Prostate gland (tissue), 2 donors: ENCODE results near the gene SMLR1. TPM values are rescaled to one million over a fixed set of nuclear protein-coding genes. Genes with fewer than 3 reads are reported as not detected.

Source experiments
- DNase-seq: peaks from one replicate; pipeline ENCODE4 v3.0.0-alpha.2; 2019; ENCODE audit warnings: low spot score
- H3K27ac ChIP-seq, 2 donors: fragments of 200-600 bp; sonication (generic); 2 replicates each; pipeline ENCODE4 v1.5.1; 2017 to 2019
- H3K27me3 ChIP-seq: fragments of 200-600 bp; sonication (generic); replicated peaks from 2 replicates; pipeline ENCODE4 v1.5.1; 2019; ENCODE audit not compliant: insufficient read depth
- H3K36me3 ChIP-seq, 2 donors: fragments of 200-600 bp; sonication (generic); 1 replicate in 1 of 2; 2 replicates in 1 of 2; pipeline versions ENCODE4 v1.5.1 to v1.8.1; 2017 to 2019
- H3K4me1 ChIP-seq: fragments of 200-600 bp; sonication (generic); replicated peaks from 2 replicates; pipeline ENCODE4 v1.5.1; 2019
- H3K4me3 ChIP-seq, 2 donors: fragments of 200-600 bp; sonication (generic); 2 replicates each; pipeline ENCODE4 v1.5.1; 2017 to 2019
- H3K9me3 ChIP-seq: fragments of 200-600 bp; sonication (generic); 2 replicates; pipeline ENCODE4 v1.5.1; 2017
- CTCF ChIP-seq, 4 experiments: fragments of 200-600 bp in 2 of 4; fragments of 450-650 bp in 2 of 4; sonication (generic) in 2 of 4; IDR thresholded peaks; 1 replicate in 3 of 4; 2 replicates in 1 of 4; pipeline ENCODE4 v1.5.1; 2016 to 2019; ENCODE audit warnings: antibody characterized with exemption in 4 of 4, mild to moderate bottlenecking in 2 of 4, moderate library complexity in 2 of 4
- POLR2A ChIP-seq: fragments of 450-650 bp; IDR thresholded peaks from one replicate; pipeline ENCODE4 v1.6.1; 2016; ENCODE audit warnings: antibody characterized with exemption, mild to moderate bottlenecking
- POLR2AphosphoS5 ChIP-seq: sonication (generic); formaldehyde crosslinking; IDR thresholded peaks from one replicate; pipeline ENCODE4 v1.6.1; 2017; ENCODE audit warnings: antibody characterized with exemption
- WGBS: methylation state at CpG from one replicate; pipeline ENCODE4 v1.1.5; 2018; 5-methylcytosine and 5-hydroxymethylcytosine counted together
- intact Hi-C: fragments of 100-400 bp; cut with DNase I; formaldehyde crosslinking; loops from one replicate; pipeline ENCODE4 v1.14.2; 2022
- total RNA-seq, 2 donors: library from RNA; depleted of rRNA; stranded (reverse); fragments of >200 nt; gene quantifications; one replicate each; pipeline ENCODE4 v1.1.0, GENCODE V29; 2016

Gene SMLR1
- total RNA-seq, 2 donors from 2014 or later: 0.28 TPM; not detected in 1

GRCh38 chr6:130865793-130866192 is 38.6 kb downstream of the SMLR1 start:
- WGBS: 94% methylated on average over 4 of the region's 4 CpGs
- Histone ChIP-seq H3K4me1 (no peaks in the 10 kb centered on the region), H3K9me3 (no peaks in the 10 kb centered on the region), H3K27me3 (no peaks in the 10 kb centered on the region), H3K27ac (no peak overlapping the region), H3K4me3 (no peak overlapping the region), H3K36me3 (no peaks in the 10 kb centered on the region)
- intact Hi-C loops: no loop called here
- no peak for DNase-seq
- no peak for TF ChIP-seq POLR2A
- TF ChIP-seq CTCF (IDR thresholded peaks at IDR 0.05): no peak
- TF ChIP-seq POLR2AphosphoS5: no peak

- no peaks in the 10 kb centered on the region for H3K36me3 ChIP-seq
- H3K4me1 ChIP-seq: no peaks in the 10 kb centered on the region
- intact Hi-C loops: loop anchor here (5.0 kb wide), 1 partner anchor 547 kb away; no protein-coding TSS in a partner anchor
- no peak for DNase-seq
- no peaks in the 10 kb centered on the region for H3K9me3 ChIP-seq
- no peak overlapping the region for H3K27ac ChIP-seq
- H3K27me3 ChIP-seq: no peaks in the 10 kb centered on the region
- TF ChIP-seq CTCF (IDR thresholded peaks at IDR 0.05) (no peak), POLR2AphosphoS5 (no peak), POLR2A (no peak)
- no peak overlapping the region for H3K4me3 ChIP-seq
- 92% methylated on average over 10 of the region's 10 CpGs for WGBS
These were observed 42.5 kb downstream of the SMLR1 start for GRCh38 chr6:130869681-130870080.

DNA sequence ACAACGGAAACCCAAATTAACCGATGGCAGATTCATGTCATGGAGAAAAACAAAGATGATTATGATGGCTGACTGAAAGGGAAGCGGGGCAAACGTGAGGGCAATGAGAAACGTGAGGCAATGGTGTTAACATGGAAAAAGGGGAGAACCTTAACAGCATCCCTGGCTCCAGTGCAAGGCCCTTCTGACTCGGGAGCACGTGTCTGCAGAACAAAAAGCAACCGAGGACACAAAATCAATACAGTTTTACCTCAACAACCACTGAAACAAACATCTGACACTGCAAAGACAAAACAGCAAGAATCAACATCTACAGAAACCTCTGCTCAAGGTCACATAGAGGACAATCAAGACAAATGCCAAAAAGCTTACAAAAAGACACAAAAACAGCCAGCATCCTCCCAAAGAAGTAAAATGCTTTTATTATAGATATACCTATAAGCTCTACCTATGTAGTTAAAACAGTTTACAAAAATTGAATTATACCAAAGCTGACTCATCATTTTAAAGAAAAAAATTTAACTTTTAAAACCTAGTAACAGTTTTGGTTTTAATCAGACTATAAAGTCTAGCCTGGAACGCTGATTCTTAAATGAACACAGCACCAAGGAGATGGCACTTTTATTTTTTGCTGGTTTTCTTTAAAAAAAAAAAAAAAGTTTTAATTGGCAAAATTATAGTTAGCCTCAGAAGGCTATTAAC is 43.1 kb downstream of the SMLR1 start:
- WGBS: 92% methylated on average over 9 of the region's 9 CpGs
- no peak for DNase-seq
- no peaks in the 10 kb centered on the region for H3K36me3 ChIP-seq

DNA sequence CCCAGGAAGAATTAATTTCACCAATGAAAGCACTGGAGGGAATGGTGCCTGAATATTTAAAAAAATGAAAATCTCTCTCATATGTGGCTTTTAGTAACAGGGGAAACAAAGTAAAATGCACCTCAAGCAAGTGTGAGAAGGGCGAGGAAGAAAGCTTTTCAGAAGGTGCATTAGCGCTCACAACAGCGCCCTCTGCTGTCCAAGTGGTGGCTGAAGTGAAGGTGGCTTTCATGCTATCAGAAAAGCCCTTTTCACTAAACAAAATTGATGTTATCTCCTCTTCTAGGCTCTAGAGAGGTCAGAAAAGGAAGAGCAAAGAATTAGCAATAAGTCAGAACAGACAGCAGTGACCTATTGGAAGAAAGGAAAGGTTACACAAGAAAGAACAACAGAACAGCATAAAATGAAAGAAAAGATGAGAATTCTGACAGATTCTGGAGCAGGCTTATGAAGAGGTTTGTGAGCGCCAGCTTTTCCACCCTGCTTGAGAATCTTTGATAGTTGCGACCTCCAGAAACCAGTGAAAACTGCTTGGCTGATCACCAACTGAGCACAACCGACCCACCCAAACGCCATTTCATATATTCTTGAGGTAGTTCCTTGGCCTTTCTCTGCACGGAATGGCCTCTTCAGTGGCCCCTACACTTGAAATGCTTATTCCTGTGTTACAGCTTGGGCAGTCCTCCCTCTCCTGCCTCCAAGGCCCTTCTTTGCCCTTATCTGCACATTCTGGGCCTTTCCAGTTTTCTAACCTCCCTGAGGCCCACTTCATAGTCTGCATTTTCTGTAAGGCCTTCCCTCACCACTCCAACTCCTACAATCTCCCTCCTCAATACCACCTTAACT is 45.3 kb downstream of the SMLR1 start:
- Histone ChIP-seq H3K4me1 (no peaks in the 10 kb centered on the region), H3K4me3 (no peak overlapping the region), H3K36me3 (no peaks in the 10 kb centered on the region), H3K9me3 (no peaks in the 10 kb centered on the region), H3K27ac (no peak overlapping the region), H3K27me3 (no peaks in the 10 kb centered on the region)
- WGBS: 70% methylated on average over 8 of the region's 8 CpGs
- DNase-seq: peak; percentile 39
- TF ChIP-seq POLR2A: no peak
- TF ChIP-seq CTCF (IDR thresholded peaks at IDR 0.05): peak; percentile 37 to 64 (median 44)
- intact Hi-C loops: loop anchor here (5.0 kb wide), 1 partner anchor 550 kb away; no protein-coding TSS in a partner anchor

More for the DNA sequence above, 43.1 kb downstream of the SMLR1 start:
- no peaks in the 10 kb centered on the region for H3K4me1 ChIP-seq
- no peaks in the 10 kb centered on the region for H3K9me3 ChIP-seq
- H3K27ac ChIP-seq: no peak overlapping the region
- no peaks in the 10 kb centered on the region for H3K27me3 ChIP-seq
- TF ChIP-seq POLR2AphosphoS5 (no peak), CTCF (IDR thresholded peaks at IDR 0.05) (no peak), POLR2A (no peak)
- no peak overlapping the region for H3K4me3 ChIP-seq
- intact Hi-C loops: loop anchor here (5.0 kb wide), 1 partner anchor 548 kb away; no protein-coding TSS in a partner anchor
